Right kidney (tissue), 9 donors: ENCODE results near the gene MBOAT1.

ENCODE experiments used
- DNase-seq: peaks from one replicate; pipeline ENCODE4 v3.0.0-alpha.2; 2016
- long read RNA-seq, 8 donors: transcript quantifications; one replicate each; lab custom pipeline, GENCODE V29; 2026

Gene MBOAT1
- long read RNA-seq, donor 1, partial matches to known transcripts, result 5 of 5 reads
- long read RNA-seq, donor 1, other reads (novel, unspliced or antisense), result 0 of 5 reads
- long read RNA-seq, donor 2, result 0 reads
- long read RNA-seq, donor 3, result 0 reads
- long read RNA-seq, donor 4, partial matches to known transcripts, result 0 of 1 reads
- long read RNA-seq, donor 4, other reads (novel, unspliced or antisense), result 0 of 1 reads
- long read RNA-seq, donor 5, transcript MBOAT1-201 (13 exons, 1,794 nt), result major isoform, 5 of 5 reads
- long read RNA-seq, donor 5, partial matches to known transcripts, result 0 of 5 reads
- long read RNA-seq, donor 5, other reads (novel, unspliced or antisense), result 0 of 5 reads
- long read RNA-seq, donor 6, result 0 reads
- long read RNA-seq, donor 7, partial matches to known transcripts, result 0 of 4 reads
- long read RNA-seq, donor 7, other reads (novel, unspliced or antisense), result 0 of 4 reads
- long read RNA-seq, donor 8, partial matches to known transcripts, result 5 of 6 reads
- long read RNA-seq, donor 8, other reads (novel, unspliced or antisense), result 0 of 6 reads

- DNase-seq, result no peak
Observed at GRCh38 chr6:20212392-20213111, at the start of gene MBOAT1. TSS of gene MBOAT1 (minus strand) at chr6:20212469. CDS start at chr6:20212234, 235 bp downstream.

GRCh38 chr6:20261685-20262084 lies 49.4 kb upstream of the MBOAT1 start:
- no peak for DNase-seq

- no peak for DNase-seq
Observed at GRCh38 chr6:20260360-20260759, 48.1 kb upstream of the MBOAT1 start.

GRCh38 chr6:20259316-20260049 lies 47.2 kb upstream of the MBOAT1 start:
- DNase-seq, result no peak

GRCh38 chr6:20255428-20255827 lies 43.2 kb upstream of the MBOAT1 start:
- DNase-seq, result no peak

GRCh38 chr6:20254295-20254694 lies 42.0 kb upstream of the MBOAT1 start:
- DNase-seq, result no peak

- no peak for DNase-seq
Observed at GRCh38 chr6:20253021-20253420, 40.8 kb upstream of the MBOAT1 start.

- DNase-seq, result no peak
Observed at GRCh38 chr6:20252311-20252710, 40.0 kb upstream of the MBOAT1 start.

GRCh38 chr6:20251525-20251924 lies 39.3 kb upstream of the MBOAT1 start:
- DNase-seq, result no peak

GRCh38 chr6:20246125-20246524 lies 33.9 kb upstream of the MBOAT1 start:
- DNase-seq, result no peak

- peak; percentile 21 for DNase-seq
Observed at GRCh38 chr6:20244807-20245681, 32.8 kb upstream of the MBOAT1 start.

- DNase-seq, result no peak
Observed at GRCh38 chr6:20243288-20243687, 31.0 kb upstream of the MBOAT1 start.

GRCh38 chr6:20242397-20242796 lies 30.1 kb upstream of the MBOAT1 start:
- no peak for DNase-seq

GRCh38 chr6:20241102-20241501 lies 28.8 kb upstream of the MBOAT1 start:
- DNase-seq, result no peak

GRCh38 chr6:20238688-20239587 lies 26.7 kb upstream of the MBOAT1 start:
- DNase-seq, result no peak

- DNase-seq, result no peak
Observed at GRCh38 chr6:20237677-20238460, 25.6 kb upstream of the MBOAT1 start.

- DNase-seq, result no peak
Observed at GRCh38 chr6:20236909-20237600, 24.8 kb upstream of the MBOAT1 start.

GRCh38 chr6:20236344-20236743 lies 24.1 kb upstream of the MBOAT1 start:
- no peak for DNase-seq

- no peak for DNase-seq
Observed at GRCh38 chr6:20235041-20235440, 22.8 kb upstream of the MBOAT1 start.
